OCI-LY7 (cell line): ENCODE results near the gene STAT4.

Source experiments
- EZH2phosphoT487 ChIP-seq: fragments of 200-600 bp; sonication (generic); IDR thresholded peaks from 2 replicates; pipeline ENCODE4 v1.6.1; 2018; ENCODE audit warnings: low read depth, borderline replicate concordance, mild to moderate bottlenecking, mixed run types, antibody characterized with exemption, low read length, moderate library complexity, mixed read lengths
- TF ChIP-seq, protein P1 (sequence below): fragments of 200-600 bp; sonication (generic); conservative IDR thresholded peaks from 2 replicates; pipeline ENCODE4 v1.5.1; 2014; ENCODE audit warnings: mild to moderate bottlenecking, antibody characterized with exemption, low read length, moderate library complexity, mixed read lengths

DNA sequence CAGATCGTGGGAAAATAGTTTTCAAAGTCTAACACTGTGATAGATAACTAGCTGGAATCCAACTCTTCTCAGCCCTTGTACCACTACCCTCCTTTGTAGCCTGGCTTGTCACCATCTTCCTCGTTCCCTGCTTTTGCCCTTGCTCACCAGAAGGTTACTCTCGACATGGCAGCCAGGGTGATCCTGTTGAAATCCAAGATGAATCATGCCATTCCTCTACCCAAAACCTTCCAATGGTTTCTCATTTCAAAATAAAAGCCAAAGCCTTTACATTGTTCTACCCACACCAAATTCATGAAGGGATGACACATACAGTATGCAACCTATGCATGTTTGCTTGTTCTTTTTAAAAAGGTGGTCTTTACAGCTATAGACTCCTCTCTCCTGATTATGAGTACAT, 45.7 kb downstream of the STAT4 start:
- TF ChIP-seq, protein P1, sequence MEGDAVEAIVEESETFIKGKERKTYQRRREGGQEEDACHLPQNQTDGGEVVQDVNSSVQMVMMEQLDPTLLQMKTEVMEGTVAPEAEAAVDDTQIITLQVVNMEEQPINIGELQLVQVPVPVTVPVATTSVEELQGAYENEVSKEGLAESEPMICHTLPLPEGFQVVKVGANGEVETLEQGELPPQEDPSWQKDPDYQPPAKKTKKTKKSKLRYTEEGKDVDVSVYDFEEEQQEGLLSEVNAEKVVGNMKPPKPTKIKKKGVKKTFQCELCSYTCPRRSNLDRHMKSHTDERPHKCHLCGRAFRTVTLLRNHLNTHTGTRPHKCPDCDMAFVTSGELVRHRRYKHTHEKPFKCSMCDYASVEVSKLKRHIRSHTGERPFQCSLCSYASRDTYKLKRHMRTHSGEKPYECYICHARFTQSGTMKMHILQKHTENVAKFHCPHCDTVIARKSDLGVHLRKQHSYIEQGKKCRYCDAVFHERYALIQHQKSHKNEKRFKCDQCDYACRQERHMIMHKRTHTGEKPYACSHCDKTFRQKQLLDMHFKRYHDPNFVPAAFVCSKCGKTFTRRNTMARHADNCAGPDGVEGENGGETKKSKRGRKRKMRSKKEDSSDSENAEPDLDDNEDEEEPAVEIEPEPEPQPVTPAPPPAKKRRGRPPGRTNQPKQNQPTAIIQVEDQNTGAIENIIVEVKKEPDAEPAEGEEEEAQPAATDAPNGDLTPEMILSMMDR: no peak
- TF ChIP-seq EZH2phosphoT487: no peak
